ENCODE data around the gene B4GALNT1.
"Not testable (repeated sequence)": the region's sequence is repeated elsewhere in the genome, so short reads cannot be mapped to it uniquely, and the experiment has no call there.

B4GALNT1 gene

DNA sequence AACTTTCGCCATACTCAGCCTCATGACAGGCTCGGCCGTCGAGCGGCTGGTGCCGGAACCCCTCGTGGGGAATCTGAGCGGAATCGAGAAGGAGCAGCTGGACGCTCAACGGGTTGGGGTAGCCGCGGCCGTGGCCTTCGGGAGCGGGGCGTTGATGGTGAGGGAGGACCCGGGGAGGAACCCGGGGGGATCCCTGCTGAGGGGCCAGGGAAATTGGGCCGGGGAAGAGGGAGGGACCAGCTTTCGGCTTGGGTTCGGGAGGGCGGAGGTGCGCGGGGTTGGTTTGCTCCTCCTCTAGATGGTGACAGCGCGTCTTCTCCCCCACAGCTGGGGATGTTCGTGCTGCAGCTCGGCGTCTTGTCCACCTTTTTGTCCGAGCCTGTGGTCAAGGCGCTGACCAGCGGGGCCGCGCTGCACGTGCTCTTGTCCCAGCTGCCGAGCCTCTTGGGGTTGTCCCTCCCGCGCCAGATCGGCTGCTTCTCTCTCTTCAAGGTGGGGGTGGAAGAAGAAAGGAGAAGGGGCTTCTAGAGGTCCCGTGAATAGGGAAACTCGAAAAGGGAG, 12.0 kb downstream of the B4GALNT1 start:
- no peak for DNase-seq (ENCODE audit: low read depth in 3 of 3)

DNA sequence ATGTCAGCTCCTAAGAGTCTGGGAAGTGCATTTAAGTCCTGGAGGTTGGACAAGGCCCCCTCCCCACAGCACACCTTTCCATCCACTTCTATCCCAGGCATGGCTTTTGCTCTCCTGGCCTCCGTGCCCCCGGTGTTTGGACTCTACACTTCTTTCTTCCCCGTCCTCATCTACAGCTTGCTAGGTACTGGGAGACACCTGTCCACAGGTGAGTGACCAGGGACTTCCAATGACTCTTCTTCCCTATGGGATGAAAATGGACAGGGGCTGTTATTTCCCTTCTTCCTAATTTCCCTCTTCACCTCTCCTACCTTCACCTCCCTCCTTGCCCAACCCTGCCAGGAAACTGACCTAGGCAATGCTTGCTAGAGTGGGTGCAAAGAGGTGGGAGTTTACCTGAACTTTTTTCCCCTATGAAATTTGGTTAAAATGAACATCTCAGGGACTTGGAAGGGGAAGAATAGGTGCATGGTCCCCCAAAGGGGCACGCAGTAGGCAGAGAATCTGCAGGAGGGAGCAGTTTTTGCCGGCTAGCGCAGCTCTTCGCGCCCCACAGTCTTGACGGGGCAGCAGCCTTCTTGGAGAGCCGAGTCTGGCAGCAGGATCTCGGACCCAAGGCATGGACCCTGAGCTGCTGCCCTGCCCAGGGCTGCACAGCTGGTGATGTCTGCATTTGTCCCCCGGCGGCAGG, 12.6 kb downstream of the B4GALNT1 start:
- DNase-seq (ENCODE audit: low read depth in 3 of 3), result no peak

DNA sequence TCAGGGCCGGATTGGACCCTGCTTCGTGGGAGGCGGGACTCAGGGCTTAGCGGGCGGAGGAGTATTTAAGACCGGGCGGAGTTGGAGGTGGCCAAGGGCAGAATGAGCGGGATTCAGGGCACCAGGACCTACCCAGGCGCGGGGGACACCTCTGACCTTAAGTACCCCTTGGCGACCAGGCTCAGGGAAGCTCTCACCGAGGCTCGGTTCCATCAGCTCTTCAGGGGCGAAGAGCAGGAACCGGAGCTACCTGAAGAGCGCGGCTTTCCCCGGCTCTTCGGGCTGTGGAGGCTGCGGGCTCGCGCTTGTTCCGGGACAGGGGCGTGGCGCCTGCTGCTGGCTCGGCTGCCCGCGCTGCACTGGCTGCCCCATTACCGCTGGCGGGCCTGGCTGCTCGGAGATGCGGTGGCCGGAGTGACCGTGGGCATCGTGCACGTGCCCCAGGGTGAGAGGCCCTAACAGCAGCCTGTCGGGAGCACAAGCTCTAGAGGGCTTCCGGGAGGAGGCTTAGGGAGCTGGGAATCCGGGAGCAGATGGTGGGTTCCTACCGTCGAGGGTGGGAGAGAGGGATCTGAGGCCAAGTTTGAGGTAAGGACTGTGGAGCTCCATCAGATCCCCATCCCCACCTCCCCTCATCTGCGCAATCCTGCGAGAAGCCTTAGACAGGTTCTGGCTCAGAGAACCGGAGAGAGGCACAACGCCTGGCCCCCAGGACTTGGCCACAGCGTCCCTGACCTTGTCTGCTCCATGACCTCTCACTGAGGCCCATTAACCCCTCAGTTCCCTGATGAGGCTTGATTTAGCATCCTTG, 13.4 kb downstream of the B4GALNT1 start:
- no peak for DNase-seq (ENCODE audit: low read depth in 3 of 3)

- DNase-seq (ENCODE audit: low read depth in 3 of 3), result no peak
Observed at GRCh38 chr12:57618966-57619433, 14.0 kb downstream of the B4GALNT1 start.

DNA sequence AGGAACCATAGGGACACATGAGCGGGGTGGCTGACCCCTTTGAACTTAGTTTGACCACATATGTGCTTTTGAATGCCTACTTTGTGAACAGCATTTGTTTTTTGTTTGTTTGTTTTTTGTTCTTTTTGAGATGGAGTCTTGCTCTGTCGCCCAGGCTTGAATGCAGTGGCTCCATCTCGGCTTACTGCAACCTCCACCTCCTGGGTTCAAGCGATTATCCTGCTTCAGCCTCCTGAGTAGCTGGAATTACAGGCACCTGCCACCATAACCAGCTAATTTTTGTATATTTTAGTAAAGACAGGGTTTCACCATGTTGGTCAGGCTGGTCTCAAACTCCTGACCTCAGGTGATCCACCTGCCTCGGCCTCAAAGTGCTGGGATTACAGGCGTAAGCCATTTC, 14.6 kb downstream of the B4GALNT1 start:
- DNase-seq (ENCODE audit: low read depth in 3 of 3), result not testable (repeated sequence)

GRCh38 chr12:57617942-57618341, 15.1 kb downstream of the B4GALNT1 start:
- no peak for DNase-seq (ENCODE audit: low read depth in 3 of 3)

- no peak for DNase-seq (ENCODE audit: low read depth in 3 of 3)
Observed at GRCh38 chr12:57616383-57617101, 16.5 kb downstream of the B4GALNT1 start.

DNA sequence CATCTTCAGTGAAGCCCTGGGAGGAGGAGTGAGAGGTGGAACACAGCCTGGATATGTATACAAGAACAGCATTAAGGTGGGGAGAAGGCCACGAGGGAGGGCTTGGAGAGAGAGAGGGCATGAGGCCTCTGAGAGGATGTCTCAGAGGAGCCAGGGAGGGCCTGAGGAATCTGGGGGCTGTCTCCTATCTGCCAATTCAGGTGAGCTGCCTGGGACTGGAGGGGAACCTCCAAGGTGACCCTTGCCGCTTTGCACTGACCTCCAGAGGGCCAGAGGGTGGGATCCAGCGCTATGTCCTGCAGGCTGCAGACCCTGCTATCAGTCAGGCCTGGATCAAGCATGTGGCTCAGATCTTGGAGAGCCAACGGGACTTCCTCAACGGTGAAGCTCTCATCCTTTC, 17.4 kb downstream of the B4GALNT1 start:
- no peak for DNase-seq (ENCODE audit: low read depth in 3 of 3)

DNA sequence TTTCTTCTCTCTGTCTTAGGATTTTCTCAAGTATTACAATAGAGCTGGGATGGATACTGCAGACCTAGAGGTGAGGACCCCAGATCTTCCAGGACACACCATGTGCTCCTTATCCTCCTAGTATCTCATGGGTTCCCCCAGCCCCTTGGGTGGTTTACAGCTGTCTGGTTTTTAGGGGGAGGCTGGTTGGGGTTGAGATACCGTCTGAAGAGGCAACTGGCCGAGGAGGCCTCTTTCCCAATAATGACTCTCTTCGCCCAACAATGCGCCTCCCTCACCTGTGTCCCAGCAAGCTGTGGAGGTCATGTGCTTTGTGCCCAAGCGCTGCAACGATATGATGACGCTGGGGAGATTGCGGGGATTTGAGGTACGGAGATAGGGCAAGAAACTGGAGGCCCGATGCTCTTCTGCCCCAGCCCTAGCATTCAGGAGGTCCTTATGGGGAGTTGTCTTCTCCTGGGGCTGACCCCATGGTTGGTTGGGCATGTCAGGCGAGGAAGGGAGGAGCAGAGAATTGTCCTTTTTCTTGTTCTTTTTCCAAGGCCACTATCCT, 18.0 kb downstream of the B4GALNT1 start:
- DNase-seq (ENCODE audit: low read depth in 3 of 3), result no peak

DNA sequence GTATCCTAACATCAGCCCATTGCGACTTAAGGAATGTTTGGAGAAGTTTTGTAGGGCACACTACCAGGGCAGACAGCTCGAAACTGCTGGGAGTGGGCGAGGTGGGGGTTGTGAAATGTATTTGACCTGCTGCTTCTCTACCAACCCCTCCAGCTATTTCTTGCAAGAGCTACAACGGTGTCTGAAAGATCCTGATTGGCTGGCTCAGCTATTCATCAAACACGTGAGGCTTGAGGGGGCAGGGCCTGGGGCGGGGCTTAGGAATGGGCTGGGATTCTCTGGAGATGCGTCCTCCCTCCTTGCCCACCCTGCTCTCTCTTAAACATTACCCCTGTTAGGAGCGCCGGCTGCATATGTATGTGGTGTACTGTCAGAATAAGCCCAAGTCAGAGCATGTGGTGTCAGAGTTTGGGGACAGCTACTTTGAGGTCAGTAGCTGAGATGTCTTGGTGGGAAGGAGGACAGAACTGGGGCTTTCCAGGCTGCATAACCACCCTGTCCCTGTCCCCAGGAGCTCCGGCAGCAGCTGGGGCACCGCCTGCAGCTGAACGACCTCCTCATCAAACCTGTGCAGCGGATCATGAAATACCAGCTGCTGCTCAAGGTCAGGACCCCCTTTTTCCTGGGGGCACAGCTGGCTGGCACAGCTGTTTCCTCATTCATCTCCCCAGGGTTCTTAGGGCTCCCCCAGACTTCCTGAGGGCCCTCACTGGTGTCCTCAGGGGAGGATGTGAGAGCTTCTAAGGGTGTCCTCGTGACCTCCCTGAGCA, 18.6 kb downstream of the B4GALNT1 start:
- DNase-seq (ENCODE audit: low read depth in 3 of 3), result no peak

DNA sequence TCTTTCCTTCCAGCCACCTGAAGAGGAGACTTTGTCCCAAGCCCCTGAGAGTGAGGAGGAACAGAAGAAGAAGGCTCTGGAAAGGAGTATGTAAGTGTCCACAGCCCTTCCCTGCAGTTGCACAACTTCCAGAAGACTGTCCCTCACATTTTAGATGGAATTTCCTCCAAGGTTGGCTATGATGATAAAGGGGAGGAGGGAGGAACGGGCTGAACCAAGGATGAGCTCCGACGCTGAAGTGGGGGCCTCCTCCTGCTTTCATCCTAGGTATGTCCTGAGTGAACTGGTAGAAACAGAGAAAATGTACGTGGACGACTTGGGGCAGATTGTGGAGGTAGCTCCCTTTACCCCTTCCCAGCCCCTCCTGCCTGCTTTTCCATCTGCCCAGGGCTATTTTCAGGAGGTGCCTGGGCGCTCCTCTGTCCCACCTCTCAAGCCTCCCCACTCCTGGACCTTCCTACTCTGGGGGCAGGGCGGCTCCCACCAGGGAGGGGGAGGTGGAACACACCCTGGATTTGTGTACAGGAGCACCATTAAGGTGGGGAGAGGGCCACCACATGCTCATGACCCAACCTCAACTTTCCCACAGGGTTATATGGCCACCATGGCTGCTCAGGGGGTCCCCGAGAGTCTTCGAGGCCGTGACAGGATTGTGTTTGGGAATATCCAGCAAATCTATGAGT, 19.4 kb downstream of the B4GALNT1 start:
- no peak for DNase-seq (ENCODE audit: low read depth in 3 of 3)

DNA sequence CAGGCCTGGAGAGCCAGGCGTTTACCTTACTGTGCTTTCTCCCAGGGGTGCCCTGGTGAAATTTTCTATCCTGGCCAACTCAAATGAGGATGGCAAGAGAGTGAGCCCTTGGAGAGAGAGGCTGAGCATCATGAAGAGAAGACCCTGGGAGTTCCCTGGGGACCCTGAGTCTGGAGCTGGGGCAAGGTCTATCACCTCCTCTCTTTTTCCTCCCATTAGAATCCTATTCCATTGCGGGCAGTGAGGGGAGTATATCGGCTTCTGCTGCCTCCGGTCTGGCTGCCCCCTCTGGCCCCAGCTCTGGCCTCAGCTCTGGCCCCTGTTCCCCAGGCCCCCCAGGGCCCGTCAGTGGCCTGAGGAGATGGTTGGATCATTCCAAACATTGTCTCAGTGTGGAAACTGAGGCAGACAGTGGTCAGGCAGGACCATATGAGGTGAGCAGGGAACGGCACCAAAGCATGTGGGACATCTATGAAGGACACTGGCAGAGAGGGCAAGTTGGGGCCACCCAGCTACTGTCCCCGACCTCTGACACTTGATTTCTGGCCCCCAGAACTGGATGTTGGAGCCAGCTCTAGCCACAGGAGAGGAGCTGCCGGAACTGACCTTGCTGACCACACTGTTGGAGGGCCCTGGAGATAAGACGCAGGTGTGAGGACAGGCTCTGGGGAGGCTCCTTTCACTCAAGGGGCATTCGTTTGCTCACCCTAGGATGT, 20.1 kb downstream of the B4GALNT1 start:
- no peak for DNase-seq (ENCODE audit: low read depth in 3 of 3)

DNA sequence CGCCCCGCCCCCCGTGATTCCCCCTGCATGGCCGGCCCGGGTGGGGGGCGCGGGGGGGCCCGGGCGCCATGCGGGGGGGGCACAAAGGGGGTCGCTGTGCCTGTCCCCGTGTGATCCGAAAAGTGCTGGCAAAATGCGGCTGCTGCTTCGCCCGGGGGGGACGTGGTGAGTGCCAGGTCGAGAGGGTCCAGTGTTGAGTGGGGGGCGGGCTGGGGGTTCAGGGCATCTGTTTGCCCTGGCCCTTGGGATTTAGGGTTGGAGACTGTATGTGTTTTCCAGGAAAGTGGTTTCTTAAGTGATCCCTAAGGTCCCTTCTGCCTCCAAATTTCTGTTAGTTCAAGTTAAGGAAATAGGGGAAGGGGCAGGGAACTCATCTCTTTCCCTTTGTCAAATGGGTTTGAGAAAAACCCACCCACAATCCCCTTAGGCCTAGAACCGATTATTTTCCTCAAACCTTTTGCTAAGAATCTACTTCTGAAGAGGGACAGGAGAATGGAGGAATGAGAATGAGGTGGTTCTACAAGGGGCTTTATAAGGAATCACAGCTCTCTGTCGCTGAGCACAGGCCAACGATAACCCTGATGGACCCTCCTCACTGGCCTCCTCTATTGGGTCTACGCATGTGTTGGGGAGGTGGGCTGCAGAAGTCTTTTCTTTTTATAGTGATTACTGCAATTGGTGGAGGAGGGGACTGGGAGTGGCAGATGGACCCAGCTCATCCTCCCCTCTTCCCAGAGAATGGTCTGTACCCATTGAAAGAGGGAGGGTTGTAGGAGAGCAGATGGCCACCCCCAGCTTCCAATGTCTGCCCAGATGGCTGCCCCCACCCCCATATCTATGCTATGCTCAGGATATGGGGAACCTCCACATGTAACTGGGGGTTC, 20.9 kb downstream of the B4GALNT1 start:
- DNase-seq (ENCODE audit: low read depth in 3 of 3), result no peak

GRCh38 chr12:57611108-57611826, 21.7 kb downstream of the B4GALNT1 start, which contains the start of gene ARHGEF25:
TSS of gene ARHGEF25 (plus strand) at chr12:57611435. CDS start at chr12:57611895, 460 bp downstream.
- no peak for DNase-seq (ENCODE audit: low read depth in 3 of 3)

DNA sequence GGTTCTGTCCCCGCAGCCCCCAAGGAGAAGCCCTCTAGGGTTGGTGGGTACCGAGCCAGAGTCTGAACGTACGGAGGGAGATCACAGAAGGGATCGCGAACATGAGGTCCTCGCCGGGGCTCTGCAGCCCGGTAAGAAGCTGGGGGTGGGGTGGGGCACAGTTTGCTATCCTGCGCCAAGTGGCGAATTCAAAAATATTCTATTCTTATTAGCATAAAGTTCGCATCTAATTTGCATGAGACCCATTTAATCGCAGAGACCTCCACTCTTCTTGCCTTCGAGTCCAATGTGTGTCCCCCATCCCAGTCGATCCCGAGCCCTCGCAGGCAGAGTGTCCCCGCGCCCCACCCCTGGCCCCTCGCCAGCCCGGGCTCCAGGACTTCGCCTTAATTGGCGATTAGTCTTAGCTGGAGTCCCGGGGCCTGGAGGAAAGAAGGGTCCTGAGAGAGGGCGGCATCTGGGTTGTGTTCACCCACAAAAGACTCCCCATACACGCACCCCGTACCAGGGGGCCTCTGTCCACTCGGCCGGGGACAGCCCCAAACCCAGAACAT, 22.4 kb downstream of the B4GALNT1 start:
- no peak for DNase-seq (ENCODE audit: low read depth in 3 of 3)

DNA sequence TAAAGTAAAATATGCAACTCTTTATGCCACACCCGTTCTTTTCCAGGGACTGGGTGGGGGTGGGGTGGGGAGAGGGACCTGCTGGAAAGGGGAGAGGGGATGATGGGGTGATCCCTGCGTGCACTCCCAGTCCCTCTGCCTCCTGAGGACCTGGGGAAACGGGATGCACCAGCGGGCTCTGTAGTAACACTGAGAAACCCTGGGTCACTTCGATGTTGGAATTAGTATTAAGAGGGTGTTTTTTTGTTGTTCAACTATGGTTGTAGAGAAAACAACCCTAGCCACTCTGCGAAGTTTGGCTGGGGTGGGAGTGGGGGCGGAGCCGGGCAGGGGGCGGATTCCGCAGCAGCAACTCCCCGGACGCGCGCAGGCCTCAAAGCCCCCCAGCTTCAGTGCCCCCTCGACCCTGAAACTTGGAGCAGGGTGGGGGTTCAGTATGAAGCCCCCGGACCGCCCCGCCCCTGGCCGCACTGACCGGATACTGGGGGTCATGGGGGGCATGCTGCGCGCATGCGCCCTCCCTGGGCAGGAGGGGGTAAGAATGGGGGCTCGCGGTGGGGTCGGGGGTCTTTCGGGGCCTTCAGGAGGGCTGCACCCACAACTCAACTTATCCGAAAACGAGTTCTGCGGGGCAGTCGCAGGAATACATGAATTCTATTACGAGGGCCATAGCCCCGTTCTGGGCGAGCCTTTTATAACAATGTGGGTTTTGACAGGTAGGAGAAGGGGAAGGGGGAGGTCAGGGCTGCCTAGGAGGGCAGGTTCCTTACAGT, 23.0 kb downstream of the B4GALNT1 start:
- DNase-seq (ENCODE audit: low read depth in 3 of 3), result no peak
